GM23338 (cell line): ENCODE results near the gene PSEN2. TPM values are rescaled to one million over a fixed set of nuclear protein-coding genes. Genes with fewer than 3 reads are reported as not detected.

Experiments
- ATAC-seq: fragments of 200-7000 bp; cut with Tn5 transposase; 3 replicates; pipeline ENCODE4 v1.9.1; 2020
- DNase-seq: peaks from one replicate; pipeline ENCODE4 v3.0.0-alpha.2; 2015; ENCODE audit warnings: low spot score
- H2AFZ ChIP-seq: fragments of 200-600 bp; sonication (generic); 2 replicates; pipeline ENCODE4 v1.8.0; 2016; ENCODE audit warnings: antibody characterized with exemption, mild to moderate bottlenecking, moderate library complexity
- H3F3A ChIP-seq: fragments of 200-600 bp; sonication (generic); replicated peaks from 2 replicates; pipeline ENCODE4 v1.8.0; 2017; ENCODE audit warnings: antibody characterized with exemption, mixed run types, low read depth
- H3K27ac ChIP-seq: fragments of 200-600 bp; sonication (generic); 2 replicates; pipeline ENCODE4 v1.6.1; 2016; ENCODE audit warnings: low read depth
- H3K27me3 ChIP-seq: fragments of 200-600 bp; sonication (generic); 2 replicates; pipeline ENCODE4 v1.8.0; 2016; ENCODE audit warnings: mild to moderate bottlenecking, mixed run types, moderate library complexity; ENCODE audit not compliant: insufficient read depth
- H3K36me3 ChIP-seq: fragments of 200-600 bp; sonication (generic); 2 replicates; pipeline ENCODE4 v1.8.0; 2016; ENCODE audit warnings: mild to moderate bottlenecking; ENCODE audit not compliant: insufficient read depth
- H3K4me1 ChIP-seq: fragments of 200-600 bp; sonication (generic); 2 replicates; pipeline ENCODE4 v1.8.0; 2016; ENCODE audit warnings: mild to moderate bottlenecking, moderate library complexity; ENCODE audit not compliant: insufficient read depth
- H3K4me2 ChIP-seq: fragments of 200-600 bp; sonication (generic); 2 replicates; pipeline ENCODE4 v1.7.1; 2017; ENCODE audit warnings: mixed run types
- H3K4me3 ChIP-seq: fragments of 200-600 bp; sonication (generic); 2 replicates; pipeline ENCODE4 v1.6.1; 2016; ENCODE audit warnings: mixed run types
- H3K79me2 ChIP-seq: fragments of 200-600 bp; sonication (generic); replicated peaks from 2 replicates; pipeline ENCODE4 v1.8.0; 2017; ENCODE audit warnings: mild to moderate bottlenecking; ENCODE audit not compliant: insufficient read depth
- H3K9me2 ChIP-seq: fragments of 200-600 bp; sonication (generic); 2 replicates; pipeline ENCODE4 v1.8.0; 2017; ENCODE audit not compliant: insufficient read depth
- H4K20me1 ChIP-seq: fragments of 200-600 bp; sonication (generic); replicated peaks from 2 replicates; pipeline ENCODE4 v1.8.0; 2017; ENCODE audit warnings: mild to moderate bottlenecking; ENCODE audit not compliant: insufficient read depth
- H3K27ac Mint-ChIP-seq: 2 replicates; pipeline ENCODE4 v1.8.0; 2020; ENCODE audit warnings: inconsistent platforms, mild to moderate bottlenecking, moderate library complexity, mixed read lengths
- H3K27me3 Mint-ChIP-seq: 3 replicates; pipeline ENCODE4 v1.8.0; 2022; ENCODE audit warnings: low read depth, mild to moderate bottlenecking, moderate library complexity, mixed read lengths, inconsistent platforms; ENCODE audit not compliant: insufficient read depth, poor library complexity
- H3K36me3 Mint-ChIP-seq: 3 replicates; pipeline ENCODE4 v1.8.0; 2021; ENCODE audit warnings: low read depth, mild to moderate bottlenecking, inconsistent platforms, moderate library complexity, mixed read lengths
- H3K4me1 Mint-ChIP-seq: 3 replicates; pipeline ENCODE4 v1.8.0; 2020; ENCODE audit warnings: mild to moderate bottlenecking, inconsistent platforms, mixed read lengths
- H3K4me3 Mint-ChIP-seq: 3 replicates; pipeline ENCODE4 v1.8.0; 2021; ENCODE audit warnings: moderate library complexity, mild to moderate bottlenecking, inconsistent platforms, mixed read lengths
- H3K9me3 Mint-ChIP-seq: 3 replicates; pipeline ENCODE4 v1.8.0; 2020; ENCODE audit warnings: moderate library complexity, mild to moderate bottlenecking, inconsistent platforms, mixed read lengths
- CREB1 ChIP-seq: fragments of 250-450 bp; sonication (Bioruptor Pico); IDR thresholded peaks from 2 replicates; pipeline ENCODE4 v1.5.0; 2020; ENCODE audit warnings: low read depth, mild to moderate bottlenecking, moderate library complexity
- EZH2 ChIP-seq: fragments of 200-600 bp; sonication (generic); IDR thresholded peaks from one replicate; pipeline ENCODE4 v1.8.0; 2017; ENCODE audit warnings: antibody characterized with exemption, mild to moderate bottlenecking, low read depth; ENCODE audit not compliant: unreplicated experiment
- EZH2phosphoT487 ChIP-seq: fragments of 200-600 bp; sonication (generic); IDR thresholded peaks from one replicate; pipeline ENCODE4 v1.8.1; 2018; ENCODE audit warnings: antibody characterized with exemption; ENCODE audit not compliant: unreplicated experiment
- NANOG ChIP-seq: IDR thresholded peaks from 2 replicates; pipeline ENCODE4 v1.6.1; 2016; ENCODE audit warnings: antibody characterized with exemption, borderline replicate concordance
- POLR2AphosphoS5 ChIP-seq: IDR thresholded peaks from 2 replicates; pipeline ENCODE4 v1.6.1; 2016; ENCODE audit warnings: antibody characterized with exemption, low read depth
- STAT1 ChIP-seq: IDR thresholded peaks from one replicate; pipeline ENCODE4 v1.6.1; 2016; ENCODE audit warnings: antibody characterized with exemption; ENCODE audit not compliant: unreplicated experiment
- ZNF114 ChIP-seq: fragments of 250-450 bp; sonication (Bioruptor Pico); IDR thresholded peaks from 2 replicates; pipeline ENCODE4 v1.5.0; 2020; ENCODE audit warnings: mild to moderate bottlenecking, moderate library complexity
- ZNF331 ChIP-seq: fragments of 250-450 bp; sonication (Bioruptor Pico); IDR thresholded peaks from 2 replicates; pipeline ENCODE4 v1.5.0; 2020; ENCODE audit warnings: low read depth, mild to moderate bottlenecking, moderate library complexity
- polyA plus RNA-seq: library from polyadenylated mRNA; unstranded; fragments of >200 nt; fragmentation: Nextera tagmentation; extraction: Ambion mirVana; gene quantifications from 2 replicates; pipeline ENCODE4 v1.2.1, GENCODE V29; 2016
- total RNA-seq: library from RNA; depleted of rRNA; stranded (reverse); fragments of >200 nt; shearing (Covaris generic); gene quantifications from 2 replicates; pipeline ENCODE4 v1.2.3, GENCODE V29; 2014
- TF ChIP-seq, protein P1 (sequence below): IDR thresholded peaks from 2 replicates; pipeline ENCODE4 v1.6.1; 2016; ENCODE audit warnings: antibody characterized with exemption
- TF ChIP-seq, protein P2 (sequence below): IDR thresholded peaks from one replicate; pipeline ENCODE4 v1.6.1; 2018; ENCODE audit warnings: antibody characterized with exemption; ENCODE audit not compliant: unreplicated experiment
- TF ChIP-seq, protein P3 (sequence below), 2 experiments: fragments of 200-600 bp in 1 of 2; sonication (generic) in 1 of 2; conservative IDR thresholded peaks; 2 replicates each; pipeline versions ENCODE4 v1.5.1 to v1.6.1; 2016 to 2017; ENCODE audit warnings: antibody characterized with exemption in 2 of 2, low read depth in 2 of 2, mild to moderate bottlenecking in 2 of 2, moderate library complexity in 1 of 2

PSEN2 gene
- total and polyA plus RNA-seq, 2 experiments from 2014 or later = 10.0 to 22.1 TPM

DNA sequence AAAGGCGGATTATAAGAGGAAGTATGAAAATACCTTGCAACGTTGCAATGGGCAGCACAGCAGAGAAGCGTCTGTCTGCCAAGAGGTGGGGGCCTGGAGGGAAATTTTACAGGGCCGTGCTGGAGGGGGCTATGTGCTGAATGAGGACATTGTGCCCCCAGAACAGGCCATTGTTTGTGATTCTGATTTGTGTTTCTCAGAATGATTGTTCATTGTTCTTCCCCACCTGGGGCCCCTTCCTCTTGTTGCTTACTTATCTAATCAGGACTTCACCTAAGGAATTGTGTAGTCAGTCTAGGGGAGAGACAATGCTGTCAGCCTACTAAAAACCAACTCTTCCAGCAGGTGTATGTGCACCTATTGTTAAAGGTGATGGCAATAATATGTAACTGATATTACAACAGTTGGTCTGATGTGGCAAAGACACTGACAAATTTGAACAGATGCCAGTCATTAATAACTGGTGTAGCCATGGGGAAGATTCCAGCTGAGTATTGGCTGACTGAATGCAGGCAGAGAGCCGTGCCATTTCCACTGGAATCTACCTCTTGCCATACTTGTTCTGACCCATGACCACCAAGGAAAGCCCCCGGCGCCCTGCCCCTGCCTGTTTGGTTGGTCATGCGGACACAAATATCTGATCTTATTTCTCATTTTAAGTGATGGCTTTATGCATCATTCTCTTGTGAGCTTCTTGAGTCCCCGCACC is 45.2 kb upstream of the PSEN2 start:
- Histone ChIP-seq H3K4me2 (no peak overlapping the region), H3K4me3 (no peak overlapping the region), H3K36me3 (no peaks in the 10 kb centered on the region), H3F3A (no peaks in the 10 kb centered on the region), H3K27me3 (no peaks in the 10 kb centered on the region), H4K20me1 (no peaks in the 10 kb centered on the region), H3K27ac (no peak overlapping the region), H3K9me2 (no peaks in the 10 kb centered on the region), H2AFZ (no peak overlapping the region), H3K4me1 (peaks cover 11% of the 10 kb centered on the region), H3K79me2 (no peaks in the 10 kb centered on the region)
- DNase-seq (no peak), ATAC-seq (no peak)
- Mint-ChIP-seq H3K4me1 (peaks cover 11% of the 10 kb centered on the region), H3K9me3 (no peaks in the 10 kb centered on the region), H3K27me3 (peaks cover 8% of the 10 kb centered on the region), H3K36me3 (no peaks in the 10 kb centered on the region), H3K27ac (no peak overlapping the region), H3K4me3 (no peak overlapping the region)
- no peak for TF ChIP-seq EZH2
- no peak for TF ChIP-seq NANOG
- TF ChIP-seq, protein P1, sequence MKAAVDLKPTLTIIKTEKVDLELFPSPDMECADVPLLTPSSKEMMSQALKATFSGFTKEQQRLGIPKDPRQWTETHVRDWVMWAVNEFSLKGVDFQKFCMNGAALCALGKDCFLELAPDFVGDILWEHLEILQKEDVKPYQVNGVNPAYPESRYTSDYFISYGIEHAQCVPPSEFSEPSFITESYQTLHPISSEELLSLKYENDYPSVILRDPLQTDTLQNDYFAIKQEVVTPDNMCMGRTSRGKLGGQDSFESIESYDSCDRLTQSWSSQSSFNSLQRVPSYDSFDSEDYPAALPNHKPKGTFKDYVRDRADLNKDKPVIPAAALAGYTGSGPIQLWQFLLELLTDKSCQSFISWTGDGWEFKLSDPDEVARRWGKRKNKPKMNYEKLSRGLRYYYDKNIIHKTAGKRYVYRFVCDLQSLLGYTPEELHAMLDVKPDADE = no peak
- no peak for TF ChIP-seq CREB1

DNA sequence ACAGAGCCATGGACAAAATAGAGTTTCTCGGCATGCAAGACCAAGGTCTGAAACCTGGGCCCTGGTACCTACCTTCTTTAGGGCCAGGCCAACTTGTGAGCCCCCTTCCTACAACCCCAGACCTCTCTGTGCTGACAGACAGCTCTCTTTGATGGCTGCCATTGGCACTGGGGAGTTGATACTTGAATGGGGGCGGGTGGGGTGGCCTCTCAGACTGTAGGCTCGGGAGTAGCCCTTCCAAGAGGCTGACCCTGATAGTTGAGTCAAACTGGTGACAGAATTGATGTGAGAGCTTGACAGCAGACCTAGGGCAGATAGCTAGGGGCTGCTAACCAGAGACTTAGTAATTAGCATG is 44.7 kb upstream of the PSEN2 start:
- Histone ChIP-seq H3F3A (no peaks in the 10 kb centered on the region), H3K79me2 (no peaks in the 10 kb centered on the region), H3K36me3 (no peaks in the 10 kb centered on the region), H3K4me3 (no peak overlapping the region), H4K20me1 (no peaks in the 10 kb centered on the region), H3K27ac (no peak overlapping the region), H2AFZ (no peak overlapping the region), H3K4me2 (no peak overlapping the region), H3K4me1 (peaks cover 11% of the 10 kb centered on the region), H3K27me3 (no peaks in the 10 kb centered on the region), H3K9me2 (no peaks in the 10 kb centered on the region)
- Mint-ChIP-seq H3K27ac (no peak overlapping the region), H3K36me3 (no peaks in the 10 kb centered on the region), H3K4me1 (peaks cover 11% of the 10 kb centered on the region), H3K27me3 (peaks cover 11% of the 10 kb centered on the region), H3K4me3 (no peak overlapping the region), H3K9me3 (no peaks in the 10 kb centered on the region)
- no peak for DNase-seq
- ATAC-seq = no peak
- TF ChIP-seq EZH2phosphoT487 (no peak), NANOG (no peak), CREB1 (no peak), ZNF114 (no peak), EZH2 (no peak), ZNF331 (no peak), POLR2AphosphoS5 (no peak), STAT1 (no peak)
- TF ChIP-seq, protein P2, sequence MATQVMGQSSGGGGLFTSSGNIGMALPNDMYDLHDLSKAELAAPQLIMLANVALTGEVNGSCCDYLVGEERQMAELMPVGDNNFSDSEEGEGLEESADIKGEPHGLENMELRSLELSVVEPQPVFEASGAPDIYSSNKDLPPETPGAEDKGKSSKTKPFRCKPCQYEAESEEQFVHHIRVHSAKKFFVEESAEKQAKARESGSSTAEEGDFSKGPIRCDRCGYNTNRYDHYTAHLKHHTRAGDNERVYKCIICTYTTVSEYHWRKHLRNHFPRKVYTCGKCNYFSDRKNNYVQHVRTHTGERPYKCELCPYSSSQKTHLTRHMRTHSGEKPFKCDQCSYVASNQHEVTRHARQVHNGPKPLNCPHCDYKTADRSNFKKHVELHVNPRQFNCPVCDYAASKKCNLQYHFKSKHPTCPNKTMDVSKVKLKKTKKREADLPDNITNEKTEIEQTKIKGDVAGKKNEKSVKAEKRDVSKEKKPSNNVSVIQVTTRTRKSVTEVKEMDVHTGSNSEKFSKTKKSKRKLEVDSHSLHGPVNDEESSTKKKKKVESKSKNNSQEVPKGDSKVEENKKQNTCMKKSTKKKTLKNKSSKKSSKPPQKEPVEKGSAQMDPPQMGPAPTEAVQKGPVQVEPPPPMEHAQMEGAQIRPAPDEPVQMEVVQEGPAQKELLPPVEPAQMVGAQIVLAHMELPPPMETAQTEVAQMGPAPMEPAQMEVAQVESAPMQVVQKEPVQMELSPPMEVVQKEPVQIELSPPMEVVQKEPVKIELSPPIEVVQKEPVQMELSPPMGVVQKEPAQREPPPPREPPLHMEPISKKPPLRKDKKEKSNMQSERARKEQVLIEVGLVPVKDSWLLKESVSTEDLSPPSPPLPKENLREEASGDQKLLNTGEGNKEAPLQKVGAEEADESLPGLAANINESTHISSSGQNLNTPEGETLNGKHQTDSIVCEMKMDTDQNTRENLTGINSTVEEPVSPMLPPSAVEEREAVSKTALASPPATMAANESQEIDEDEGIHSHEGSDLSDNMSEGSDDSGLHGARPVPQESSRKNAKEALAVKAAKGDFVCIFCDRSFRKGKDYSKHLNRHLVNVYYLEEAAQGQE = no peak
- TF ChIP-seq, protein P3, sequence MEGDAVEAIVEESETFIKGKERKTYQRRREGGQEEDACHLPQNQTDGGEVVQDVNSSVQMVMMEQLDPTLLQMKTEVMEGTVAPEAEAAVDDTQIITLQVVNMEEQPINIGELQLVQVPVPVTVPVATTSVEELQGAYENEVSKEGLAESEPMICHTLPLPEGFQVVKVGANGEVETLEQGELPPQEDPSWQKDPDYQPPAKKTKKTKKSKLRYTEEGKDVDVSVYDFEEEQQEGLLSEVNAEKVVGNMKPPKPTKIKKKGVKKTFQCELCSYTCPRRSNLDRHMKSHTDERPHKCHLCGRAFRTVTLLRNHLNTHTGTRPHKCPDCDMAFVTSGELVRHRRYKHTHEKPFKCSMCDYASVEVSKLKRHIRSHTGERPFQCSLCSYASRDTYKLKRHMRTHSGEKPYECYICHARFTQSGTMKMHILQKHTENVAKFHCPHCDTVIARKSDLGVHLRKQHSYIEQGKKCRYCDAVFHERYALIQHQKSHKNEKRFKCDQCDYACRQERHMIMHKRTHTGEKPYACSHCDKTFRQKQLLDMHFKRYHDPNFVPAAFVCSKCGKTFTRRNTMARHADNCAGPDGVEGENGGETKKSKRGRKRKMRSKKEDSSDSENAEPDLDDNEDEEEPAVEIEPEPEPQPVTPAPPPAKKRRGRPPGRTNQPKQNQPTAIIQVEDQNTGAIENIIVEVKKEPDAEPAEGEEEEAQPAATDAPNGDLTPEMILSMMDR (conservative IDR thresholded peaks at IDR 0.05; ENCODE audit: low read depth in 2 of 2) = no peak
